MV-4-11 (cell line): ENCODE data around the gene RBM45.
A peak's percentile ranks its signal among the peaks of the same experiment; 100 is the strongest.
"Not testable (repeated sequence)": the region's sequence is repeated elsewhere in the genome, so short reads cannot be mapped to it uniquely, and the experiment has no call there.

Experiments used
- DNase-seq: peaks from one replicate; lab custom pipeline; 2025; lab: John Stamatoyannopoulos, UW

RBM45 gene

DNA sequence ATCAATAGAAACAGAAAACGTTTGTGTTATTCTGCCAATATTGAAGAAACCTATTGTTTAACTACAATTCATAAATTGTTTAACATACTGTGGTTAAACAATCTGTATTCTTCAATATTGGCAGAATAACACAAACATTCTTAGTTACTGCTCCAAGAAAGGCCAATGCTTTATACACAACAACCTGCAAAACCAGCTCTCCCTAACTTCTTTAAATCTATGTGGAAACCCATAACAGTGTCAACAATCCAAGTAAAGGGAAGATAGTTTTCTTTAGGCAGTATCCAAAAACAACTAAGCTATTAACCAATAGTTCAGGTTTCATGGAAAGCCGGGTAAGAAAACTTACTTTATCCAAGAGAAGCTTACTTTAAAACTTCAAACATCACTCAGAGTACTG, 6.2 kb upstream of the RBM45 start:
- DNase-seq, result no peak

DNA sequence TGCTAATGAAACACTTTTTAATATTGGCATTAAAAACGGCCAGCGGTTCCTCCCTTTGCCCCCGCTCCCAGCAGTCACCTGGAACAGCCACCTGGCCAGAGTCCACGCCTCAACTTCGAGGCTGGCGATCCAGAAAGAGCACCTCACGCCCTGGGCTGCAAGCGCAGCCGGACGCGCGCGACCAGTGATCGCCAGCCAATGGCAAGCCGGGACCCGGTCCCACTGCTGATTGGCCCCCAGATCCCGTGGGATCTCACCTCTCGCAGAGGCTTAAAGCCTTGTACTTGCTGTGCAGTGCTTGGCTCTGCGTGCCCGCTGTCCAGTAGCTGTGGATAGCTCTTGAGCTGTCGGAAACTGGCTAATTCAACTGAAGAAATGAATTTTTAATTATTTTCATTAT, 4.1 kb upstream of the RBM45 start:
- DNase-seq, result no peak

DNA sequence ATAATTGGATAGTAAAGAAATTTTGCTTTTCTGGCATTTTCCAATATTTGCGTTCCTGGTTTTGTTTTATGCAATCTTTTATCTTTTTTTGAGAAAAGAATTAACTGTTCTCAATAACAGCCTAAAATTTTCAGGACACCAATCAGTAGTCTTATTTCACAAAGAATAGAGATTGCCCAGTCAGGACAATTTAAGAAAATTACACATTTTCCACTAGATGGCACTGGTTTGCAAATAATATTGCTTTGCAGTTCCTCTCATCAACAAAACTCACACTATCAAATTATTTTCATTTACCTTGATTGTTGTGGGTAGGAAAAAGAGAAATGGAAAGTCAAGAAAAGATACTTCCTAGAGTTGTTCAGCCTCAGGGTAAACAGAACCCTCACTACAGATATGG, 2.4 kb upstream of the RBM45 start:
- peak; percentile 46 for DNase-seq

DNA sequence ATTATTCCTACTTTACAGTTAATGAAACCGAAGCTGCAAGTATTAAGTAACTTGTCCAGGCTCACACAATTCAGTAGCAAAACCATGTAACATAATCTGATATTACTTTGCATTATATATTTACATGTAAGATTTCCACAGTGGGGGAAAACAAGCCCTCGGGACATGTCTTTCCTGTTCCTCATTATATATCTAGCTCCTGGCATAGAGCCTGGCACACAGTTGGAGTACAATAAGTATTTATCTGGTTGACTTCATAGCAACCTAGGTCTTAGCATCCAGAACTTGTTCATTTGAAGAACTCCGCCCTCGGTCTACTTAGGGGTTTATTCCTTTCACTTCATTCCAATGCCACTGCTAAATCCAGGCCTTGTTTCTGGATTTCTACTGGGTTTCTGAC, 1.6 kb upstream of the RBM45 start:
- no peak for DNase-seq

DNA sequence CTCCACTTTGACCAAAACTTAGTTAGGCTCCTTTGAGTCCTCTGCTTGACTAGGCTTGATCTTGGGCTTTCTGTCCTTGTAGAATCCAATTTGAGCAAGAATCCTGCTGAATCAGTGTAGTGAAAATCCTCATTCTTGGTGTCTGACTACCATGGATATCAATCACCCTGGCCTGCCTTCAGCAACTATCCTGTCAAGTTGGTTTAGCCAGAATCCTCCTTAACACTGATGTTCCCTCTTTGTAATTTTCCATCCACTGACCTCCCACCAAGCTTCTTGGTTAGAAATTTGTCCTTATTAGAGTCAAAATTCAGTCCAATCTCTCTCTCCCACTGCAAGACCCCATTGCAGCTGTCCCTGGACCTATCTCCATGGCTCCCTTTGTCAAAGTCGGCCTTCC, 494 bp upstream of the RBM45 start:
- no peak for DNase-seq

DNA sequence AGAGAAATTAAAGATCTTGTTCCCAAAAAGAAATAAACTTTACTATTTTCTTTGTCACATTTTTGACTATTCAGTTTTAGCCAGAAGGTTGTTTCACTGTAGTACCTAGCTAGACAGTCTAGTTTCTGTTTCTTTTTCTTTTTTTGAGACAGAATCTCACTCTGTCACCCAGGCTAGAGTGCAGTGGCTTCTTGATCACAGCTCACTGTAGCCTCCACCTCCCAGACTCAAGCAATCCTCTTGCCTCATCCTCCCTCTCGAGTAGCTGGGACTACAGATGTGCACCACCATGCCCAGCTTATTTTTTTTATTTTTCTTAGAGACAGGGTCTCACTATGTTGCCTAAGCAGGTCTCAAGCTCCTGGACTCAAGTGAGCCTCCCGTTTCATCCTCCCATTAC, 2.2 kb downstream of the RBM45 start:
- no peak for DNase-seq

DNA sequence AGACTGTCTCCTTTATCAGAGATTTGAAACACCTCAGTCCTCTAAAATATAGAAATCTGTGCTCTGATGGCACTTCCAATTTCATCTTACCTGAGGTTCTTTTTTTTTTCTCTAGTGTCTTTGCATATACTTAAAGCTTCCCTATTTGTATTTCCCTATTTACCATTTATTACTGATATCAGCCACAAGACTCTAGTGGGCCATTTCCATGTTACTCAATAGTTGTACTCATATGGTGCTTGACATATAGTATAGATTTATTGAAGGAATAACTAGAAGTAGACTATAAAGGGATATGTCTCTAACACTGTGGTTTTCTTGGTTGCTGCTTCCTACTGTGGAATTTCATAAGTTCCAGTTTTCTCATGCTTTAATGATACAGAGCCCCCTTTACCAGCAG, 3.0 kb downstream of the RBM45 start:
- DNase-seq, result no peak

DNA sequence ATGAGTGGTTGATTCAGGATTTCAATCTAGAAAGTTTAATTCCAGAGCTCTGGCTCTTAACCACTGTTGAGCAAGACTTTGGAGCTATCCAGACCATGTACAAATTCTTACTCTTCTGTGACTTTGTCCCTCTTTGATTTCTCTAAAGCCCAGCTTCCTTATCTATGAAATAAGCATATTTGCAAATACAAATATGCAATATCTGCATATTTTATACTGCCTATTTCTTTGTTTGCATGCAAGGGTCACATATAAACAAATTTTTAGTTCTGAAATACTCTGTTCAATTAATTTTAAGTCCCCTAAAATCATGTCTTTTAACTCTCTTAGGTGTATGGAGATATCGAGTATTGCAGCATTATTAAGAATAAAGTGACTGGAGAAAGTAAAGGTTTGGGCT, 5.5 kb downstream of the RBM45 start:
- no peak for DNase-seq

DNA sequence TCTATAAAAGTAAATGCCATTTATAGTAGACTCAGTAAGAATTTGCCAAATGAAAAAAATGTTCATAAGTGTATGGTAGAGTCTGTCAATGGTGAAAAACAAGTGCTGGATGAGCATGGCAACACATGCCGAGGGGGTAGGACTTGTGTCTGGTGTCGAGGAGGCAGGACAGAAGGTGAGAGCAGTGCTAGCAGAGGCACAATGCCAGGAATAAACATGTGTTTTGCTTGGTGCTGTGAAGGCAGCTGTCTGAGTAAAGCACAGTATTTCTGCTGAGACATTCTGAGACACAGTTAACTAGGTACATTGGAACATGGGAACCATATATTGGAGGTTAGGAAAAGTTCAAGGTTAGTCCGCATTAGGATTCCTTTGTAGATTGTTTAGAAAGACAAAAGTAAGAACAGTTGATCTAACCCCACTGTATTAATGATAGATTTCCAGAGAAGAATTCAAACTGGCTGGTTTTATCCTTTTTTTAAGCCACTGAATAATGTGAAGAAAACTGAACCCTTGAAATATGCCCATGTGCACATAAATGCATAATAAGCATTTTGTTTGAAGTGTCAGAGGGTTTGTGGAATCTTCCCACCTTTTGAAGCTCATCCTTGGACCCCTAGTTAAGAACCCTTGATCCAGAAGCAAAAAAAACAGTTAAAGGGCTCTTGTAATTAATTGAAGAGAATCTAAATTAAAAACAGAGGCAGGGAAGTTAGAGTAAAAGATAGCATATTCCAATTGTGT, 7.1 kb downstream of the RBM45 start:
- DNase-seq, result no peak

DNA sequence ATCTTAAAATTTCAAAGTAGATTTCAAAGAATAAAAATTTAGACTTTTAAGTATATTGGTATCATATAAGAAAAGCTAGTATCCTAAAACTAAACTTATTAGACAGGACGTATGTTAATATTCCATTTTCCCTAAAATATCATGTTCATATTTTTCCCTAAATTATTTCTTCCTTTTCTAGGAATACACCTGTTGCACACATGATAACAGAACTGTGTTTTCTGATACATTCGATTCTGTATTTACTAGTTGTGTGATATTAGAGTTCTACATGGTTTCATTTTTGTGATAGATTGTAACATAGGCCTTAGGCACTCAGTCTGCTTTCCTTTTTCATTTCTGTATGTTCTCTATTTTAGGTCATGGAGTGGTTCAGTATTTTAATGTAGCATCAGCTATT, 10.9 kb downstream of the RBM45 start:
- DNase-seq, result no peak

DNA sequence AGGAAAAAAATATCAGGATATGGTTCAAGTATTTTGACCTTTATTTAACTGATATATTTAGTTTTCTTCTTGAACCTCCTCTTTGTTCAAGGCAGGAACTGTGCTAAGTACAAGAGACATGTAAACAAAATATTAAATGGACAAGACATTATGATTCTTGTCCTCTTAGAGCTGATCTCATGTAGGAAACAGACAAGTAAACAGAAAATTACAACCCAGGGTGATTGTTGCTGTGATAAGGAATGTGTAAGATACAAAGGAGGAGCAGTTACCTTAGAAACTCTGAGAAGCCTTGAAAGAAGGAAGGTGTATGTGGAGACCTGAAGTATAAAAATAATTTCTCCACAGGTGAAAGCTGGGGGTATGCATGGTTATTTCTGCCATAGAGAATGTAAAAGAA, 12.9 kb downstream of the RBM45 start:
- DNase-seq, result no peak

DNA sequence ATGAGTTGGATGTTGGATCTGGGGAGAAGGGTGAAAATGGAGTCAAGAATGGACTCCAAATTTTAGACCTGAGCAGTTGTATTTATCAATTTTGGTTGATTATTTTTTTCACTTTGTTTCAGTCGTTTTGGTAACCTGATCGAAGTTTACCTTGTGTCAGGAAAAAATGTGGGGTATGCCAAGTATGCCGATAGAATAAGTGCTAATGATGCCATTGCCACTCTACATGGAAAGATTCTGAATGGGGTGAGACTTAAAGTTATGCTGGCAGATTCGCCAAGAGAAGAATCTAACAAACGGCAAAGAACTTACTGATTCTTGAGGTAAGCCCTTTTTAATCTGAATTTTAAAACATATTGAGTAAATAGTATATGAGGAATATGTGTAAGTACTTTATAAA, 13.6 kb downstream of the RBM45 start:
- no peak for DNase-seq

DNA sequence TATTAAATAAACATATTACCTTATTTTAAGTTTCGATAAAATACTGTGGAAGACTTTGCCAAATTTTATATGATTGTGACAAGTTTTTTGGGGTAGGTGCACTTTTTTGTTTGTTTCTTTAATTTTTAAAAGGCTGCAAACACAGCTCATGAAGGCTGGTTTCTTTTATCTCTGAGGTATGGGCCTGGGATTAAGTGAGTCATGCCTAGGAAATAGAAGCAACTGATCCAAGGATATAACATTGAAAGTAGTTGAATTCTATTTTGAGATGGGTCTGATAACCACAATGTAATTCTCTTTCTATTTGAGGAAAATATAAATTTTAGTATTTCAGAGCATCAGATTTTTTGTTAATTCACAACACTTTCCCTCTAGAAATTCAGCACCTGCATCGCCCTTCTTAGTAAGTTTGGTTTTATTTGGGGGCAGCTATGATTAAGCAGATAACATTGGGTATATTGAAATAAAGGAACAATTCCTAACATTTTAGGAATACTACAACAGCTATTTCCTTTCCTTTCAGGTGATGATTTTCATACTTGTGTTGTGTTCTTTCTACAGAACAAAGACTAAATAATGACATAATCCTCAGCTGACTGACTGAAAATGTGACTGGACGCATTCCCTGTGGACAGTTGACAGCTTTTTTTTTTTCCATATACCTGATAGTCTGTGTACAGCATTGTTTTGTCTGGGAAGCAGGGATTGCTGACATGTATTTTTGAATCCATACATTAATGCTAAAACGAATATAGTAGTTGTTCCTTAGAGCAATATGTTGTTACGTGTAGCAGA, 16.8 kb downstream of the RBM45 start:
- DNase-seq, result no peak

DNA sequence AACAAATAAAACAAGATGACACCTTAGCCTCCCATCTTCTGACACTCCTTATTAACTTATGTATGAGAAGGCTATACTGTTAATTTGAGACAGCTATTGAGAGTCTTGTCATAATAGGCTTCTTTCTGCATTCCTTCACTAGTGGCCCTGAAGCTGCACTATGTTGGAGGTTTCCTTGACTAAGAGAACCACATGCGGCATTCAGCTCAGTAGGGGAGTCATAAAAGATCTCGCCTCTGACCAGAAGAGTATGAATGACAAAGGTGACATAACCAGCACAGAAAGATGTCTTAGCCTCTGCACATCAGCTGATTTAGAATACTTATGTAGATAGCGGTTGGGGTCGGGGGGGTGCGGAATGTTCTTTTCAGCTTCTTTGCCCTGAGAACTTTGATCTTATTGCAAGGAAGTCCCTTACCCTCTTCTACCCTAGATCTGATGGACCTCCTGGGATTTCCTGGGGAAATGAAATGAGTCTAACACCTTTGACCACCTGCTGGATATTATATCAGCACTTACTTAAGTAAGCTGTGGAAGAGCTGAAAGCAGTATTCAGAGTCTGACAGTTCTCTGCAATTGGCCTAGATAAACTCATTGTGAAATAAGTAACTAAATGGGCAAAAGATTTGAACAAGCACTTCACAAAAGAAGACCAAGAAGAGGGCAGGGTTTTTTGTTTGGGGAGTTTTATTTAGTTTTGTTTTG, 24.2 kb downstream of the RBM45 start:
- no peak for DNase-seq

DNA sequence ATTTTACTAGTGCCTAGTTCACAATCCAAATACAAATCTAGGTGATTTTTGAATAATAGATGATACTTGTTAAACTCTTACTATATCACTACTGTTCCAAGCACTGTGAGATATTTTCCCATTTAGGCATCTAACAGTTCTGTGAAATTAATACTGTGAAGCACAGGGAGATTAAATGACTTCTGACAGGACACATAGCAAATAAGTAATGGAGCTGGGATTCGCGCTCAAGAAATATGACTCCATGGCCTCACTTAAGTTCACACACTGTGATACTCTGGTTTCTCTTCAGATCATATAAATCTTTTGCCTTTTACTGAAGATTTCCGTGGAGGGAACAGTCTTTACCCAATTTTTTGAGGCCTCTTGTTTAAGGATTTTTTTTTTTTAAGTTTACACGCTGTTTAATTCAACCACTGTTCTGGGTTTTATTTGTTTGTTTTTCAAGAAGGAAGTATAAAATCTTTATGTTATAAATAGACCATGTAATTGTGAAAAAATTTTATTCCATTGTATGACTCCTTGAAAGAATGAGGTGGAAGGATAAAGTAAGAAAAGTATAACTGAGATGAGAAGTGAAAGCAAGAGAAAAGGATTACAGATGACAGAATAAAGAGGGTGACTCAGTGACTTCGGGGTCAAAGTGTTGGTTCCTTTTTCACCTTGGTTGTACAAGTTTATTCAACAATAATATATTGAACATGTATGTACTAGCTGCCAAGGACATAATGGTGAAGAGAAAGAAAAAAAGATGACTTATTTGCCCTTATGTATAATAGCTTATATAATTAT, 30.2 kb downstream of the RBM45 start:
- DNase-seq, result peak; percentile 40

DNA sequence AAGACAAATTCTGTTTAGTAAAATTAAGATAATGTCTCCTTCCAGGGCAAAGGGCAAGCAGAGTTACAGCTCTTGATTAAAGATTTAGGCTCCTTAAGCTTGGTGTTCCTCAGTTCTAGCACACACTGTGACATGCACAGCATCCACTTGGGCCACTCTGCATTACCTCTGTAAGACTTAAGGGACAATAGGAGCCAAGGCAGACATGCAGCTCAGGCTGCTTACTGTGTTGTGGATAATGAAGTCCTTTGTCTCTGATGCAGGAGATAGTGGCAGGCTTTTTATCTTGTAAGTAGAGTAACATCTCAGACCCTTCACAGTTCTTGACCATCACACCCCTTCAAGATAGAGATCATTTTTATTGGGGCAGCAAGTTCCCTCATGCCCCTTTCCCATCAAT, 31.2 kb downstream of the RBM45 start:
- no peak for DNase-seq

DNA sequence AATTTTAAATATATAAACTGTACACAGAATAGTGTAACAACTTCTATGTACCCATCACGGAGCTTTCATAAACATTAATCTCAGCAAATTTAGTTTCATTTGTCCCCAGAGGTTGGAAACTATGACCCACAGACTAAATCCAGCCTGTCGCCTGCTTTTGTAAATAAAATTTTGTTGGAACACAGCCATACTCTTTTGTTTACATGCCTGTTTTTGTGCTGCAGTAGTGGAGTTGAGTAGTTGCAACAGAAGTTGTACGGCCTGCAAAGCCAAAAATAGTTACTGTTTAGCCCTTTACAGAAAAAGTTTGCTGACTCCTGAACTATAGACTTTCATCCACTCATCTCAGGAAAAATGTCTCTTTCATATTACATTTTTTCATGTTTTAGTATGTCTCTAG, 39.8 kb downstream of the RBM45 start:
- DNase-seq, result no peak

DNA sequence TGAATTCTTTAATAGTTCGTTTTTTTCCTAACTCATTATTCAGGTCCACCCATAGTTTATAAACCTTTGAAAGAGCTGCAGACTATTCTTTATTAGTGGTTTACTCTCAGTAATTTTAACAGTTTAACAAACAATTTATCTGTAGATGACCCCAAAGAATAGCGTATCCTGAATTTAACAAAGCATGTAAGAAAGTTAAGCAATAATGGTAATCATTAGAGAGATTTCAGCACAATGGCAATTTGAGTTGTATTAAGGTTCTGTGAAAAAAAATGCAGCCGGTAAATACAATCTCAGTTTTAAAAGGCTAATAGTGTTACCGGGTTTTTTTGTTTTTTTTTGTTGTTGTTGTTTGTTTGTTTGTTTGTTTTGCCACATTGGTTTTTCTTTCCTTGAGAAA, 40.3 kb downstream of the RBM45 start:
- DNase-seq, result no peak

DNA sequence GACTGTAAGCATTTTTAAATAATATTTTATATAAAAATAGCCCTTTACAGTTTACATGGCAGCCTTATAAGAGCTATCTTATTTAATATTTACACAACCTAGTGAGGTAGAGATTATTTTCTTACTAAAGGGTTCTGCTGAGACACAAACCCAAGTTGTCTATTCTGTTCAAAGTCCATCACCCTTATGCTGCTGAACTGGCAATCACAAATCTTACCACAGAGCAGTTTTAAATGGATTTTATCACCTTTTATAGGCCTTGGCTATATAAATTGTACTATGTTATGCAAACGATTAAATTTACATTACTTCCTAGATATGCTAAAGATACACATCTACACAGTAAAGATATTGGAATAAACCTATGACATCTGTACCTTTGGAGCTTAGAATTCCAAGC, 40.7 kb downstream of the RBM45 start:
- no peak for DNase-seq

DNA sequence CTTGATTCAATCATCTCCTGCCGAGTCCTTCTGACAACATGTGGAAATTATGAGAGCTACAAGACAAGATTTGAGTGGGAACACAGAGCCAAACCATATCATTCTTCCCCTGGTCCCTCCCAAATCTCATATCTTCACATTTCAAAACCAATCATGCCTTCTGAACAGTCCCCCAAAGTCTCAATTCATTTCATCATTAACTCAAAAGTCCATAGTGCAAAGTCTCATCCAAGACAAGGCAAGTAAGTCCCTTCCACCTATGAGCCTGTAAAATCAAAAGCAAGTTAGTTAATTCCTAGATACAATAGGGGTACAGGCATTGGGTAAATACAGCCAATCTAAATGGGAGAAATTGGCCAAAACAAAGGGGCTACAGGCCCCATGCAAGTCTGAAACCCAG, 41.6 kb downstream of the RBM45 start:
- not testable (repeated sequence) for DNase-seq

DNA sequence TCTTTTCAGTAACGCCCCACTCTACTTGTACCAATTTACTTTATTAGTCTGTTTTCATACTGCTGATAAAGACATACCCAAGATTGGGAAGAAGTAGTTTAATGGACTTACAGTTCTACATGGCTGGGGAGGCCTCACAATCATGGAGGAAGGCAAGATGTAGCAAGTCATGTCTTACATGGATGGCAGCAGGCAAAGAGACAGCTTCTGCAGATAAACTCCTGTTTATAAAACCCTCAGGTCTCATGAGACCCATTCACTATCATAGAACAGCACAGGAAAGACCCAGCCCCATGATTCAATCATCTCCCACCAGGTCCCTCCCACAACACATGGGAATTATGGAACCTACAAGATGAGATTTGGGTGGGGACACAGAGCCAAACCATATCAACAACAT, 43.3 kb downstream of the RBM45 start:
- DNase-seq, result no peak

DNA sequence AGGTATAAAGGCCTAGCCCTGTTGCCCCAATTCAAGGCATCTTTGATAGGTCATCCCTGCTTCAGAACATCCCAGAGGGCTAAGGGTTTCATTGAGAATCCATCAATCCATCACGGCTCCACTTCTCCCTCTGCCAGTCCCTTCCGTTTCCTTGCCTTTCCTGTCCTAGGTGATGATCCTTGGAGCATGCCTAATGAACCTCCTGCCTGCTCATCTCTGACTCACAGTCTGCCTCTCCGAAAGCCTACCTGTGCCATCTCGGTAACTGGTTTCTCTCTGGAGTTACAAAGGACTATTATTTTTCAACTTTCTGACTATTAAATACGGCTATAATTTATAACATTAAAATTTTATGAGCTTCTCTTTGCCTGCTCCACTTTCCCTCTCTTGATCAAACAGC, 45.3 kb downstream of the RBM45 start:
- no peak for DNase-seq
